Kidney glomerular epithelial cell (primary cell): ENCODE data around the gene PIK3C2G.
A peak's percentile ranks its signal among the peaks of the same experiment; 100 is the strongest.

Experiments
- DNase-seq: peaks from one replicate; lab custom pipeline; 2025; lab: John Stamatoyannopoulos, UW

Gene PIK3C2G

DNA sequence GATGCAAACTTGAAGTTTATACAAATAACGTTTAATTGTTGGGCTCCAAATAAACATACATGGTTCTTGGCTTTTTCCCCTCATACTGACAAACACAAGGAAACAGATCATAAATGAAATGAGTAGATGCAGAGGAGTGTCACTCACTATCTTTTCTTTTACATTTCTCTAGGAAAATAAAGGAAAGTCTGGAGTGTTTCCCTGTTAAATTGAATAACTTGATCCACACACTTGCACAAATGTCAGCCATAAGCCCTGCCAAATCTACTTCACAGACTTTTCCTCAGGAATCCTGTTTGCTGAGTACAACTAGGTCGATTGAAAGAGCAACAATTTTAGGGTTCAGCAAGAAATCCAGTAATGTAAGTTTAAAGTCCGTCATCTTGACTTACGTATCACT, 301.2 kb downstream of the PIK3C2G start:
- no peak for DNase-seq

DNA sequence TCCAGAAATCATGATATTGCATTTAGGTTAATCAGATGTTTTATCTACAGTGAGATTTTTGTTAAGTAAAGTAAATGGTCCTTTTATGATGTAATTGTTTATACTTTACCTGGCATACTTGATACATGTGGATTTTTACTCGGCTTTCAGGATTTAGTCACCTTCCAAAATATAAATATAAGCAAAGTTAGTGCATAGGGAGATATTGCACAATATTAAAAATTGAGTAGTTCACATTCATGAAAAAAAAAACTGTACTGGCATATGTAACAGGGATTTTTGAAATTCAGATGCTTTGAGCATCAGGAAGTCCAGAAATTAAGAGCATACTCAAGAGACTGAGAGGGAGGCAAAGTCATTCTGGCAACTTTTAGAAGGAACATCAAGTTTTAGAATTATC, 303.0 kb downstream of the PIK3C2G start:
- DNase-seq = no peak

DNA sequence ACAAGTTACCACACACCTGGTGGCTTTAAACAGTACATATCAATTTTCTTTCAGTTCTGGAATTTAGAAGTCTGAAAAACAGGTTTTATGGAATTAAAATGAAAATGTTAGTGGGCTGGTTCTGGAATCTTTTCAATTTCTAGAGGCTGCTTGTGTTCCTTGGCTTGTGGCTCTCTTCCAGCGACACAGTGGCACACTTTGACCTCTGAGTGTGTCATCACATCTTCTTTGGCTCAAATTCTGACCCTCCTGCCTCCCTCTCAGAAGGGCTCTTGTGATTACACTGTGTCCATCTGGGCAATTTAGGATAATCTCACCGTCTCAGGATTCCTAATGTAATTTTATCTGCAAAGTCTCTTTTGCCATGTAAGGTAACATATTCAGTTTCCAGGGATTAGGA, 306.5 kb downstream of the PIK3C2G start:
- no peak for DNase-seq

DNA sequence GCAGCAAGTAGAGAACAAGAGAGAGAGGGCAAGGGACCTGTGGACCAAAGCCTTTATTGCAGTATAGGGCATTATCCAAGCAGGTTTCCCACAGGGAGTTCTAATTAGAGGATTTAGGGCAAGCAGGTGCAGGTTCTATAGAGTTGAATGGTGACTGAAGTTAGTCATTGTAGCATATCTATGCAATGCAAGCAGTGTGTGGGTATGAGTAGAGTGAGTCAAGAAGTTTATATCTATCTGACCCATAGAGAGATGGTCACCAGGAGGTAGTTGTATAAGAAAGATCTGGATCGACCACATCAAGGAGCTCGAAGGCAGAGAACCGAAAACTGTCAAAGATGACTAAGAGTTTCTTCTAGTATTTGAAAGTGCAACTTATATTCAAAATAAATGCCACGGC, 309.2 kb downstream of the PIK3C2G start:
- DNase-seq = no peak

DNA sequence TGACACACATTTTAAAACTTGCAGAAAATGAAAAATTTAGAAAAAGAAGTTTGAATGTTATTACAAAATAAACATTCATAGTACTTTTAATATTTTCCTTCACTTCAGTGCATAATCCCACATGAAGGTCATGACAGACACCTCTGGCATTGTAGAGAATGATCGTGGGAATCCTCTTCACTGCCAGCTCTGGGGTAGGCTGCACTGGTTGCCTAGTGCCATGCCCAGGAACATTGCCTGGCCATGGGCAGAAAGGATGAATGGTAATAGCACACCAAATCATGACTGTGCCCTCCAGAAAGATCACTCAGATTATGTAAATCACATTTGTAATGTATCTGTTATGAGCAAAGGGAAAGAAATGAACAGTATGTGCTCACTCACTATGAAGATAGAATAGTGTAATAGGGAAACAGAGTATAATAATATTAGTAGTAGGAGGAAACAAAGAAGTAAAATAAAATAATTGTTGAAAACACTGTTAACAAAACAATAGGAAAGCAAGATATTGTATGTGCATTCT, 314.8 kb downstream of the PIK3C2G start:
- DNase-seq = no peak

DNA sequence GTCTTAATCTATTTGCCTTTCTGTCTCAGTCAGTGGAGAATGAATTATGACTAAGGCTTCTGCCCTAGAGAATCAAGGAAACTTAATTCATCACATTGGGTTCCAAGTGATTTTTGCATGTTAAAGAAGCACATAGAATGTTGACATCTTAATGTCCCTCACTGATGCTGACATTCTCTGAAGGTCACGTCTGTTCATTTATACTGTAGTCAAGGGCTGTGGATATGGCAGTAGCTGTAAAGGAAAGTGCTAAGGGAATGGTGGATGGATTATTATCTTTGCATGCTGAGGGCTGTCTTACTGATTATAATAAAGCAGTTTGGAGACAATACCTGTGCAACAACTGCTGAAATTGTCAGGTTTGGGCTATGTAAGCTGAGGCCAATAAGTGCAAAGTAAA, 315.3 kb downstream of the PIK3C2G start:
- no peak for DNase-seq

DNA sequence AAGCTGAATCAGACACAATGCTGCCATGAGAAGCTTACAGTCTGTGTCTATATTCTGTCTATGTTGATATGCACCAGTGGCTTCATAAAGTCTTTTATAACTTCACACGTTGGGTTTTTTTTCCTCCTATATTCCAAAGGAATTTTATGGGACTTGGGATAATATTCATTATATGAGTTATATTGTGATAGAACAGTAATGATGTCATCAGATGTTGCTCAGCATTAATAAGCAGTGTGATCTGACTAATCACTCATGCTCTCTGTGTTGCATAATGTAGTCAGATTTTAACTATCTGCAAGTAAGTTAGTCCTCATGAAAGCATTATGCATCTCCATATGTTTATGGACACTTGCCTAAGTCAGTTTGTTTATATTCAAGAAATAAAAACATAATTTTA, 316.9 kb downstream of the PIK3C2G start:
- DNase-seq = no peak

DNA sequence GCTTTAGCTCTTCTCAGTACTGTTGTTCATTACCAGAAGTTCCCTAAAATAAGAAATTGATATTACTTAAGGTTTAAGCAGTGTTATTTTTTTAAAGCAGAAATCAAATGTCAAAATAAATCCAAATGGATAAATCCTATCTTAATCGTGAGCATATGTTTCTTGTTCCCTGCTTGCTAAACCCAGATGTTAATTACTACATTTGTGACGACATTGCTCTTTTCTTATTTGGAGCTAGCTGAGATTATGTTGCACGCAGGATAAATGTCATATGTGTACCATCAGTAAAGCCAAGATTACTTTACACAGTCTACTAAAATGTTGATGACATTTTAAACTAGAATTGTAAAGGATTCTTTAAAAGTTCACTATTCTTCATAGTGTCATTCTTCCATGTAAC, 319.0 kb downstream of the PIK3C2G start:
- no peak for DNase-seq

DNA sequence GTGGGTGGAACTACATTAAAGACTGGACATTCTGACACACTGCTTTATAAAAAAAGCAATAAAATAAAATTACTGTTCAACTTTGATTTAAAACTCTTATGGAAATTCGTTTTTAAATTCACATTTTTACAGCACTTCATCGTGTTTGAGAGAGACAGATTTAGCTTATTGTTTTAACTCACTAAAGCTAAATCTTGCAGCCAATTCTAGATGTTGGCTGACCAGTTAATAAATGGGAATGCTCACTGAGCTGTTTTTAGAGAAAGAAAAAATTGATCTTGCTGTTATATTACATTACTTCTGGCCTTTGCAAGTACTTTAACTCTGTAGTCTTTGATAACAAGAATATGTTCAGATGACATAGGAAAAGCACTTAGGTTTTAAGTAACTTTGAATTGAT, 319.4 kb downstream of the PIK3C2G start:
- DNase-seq = no peak

DNA sequence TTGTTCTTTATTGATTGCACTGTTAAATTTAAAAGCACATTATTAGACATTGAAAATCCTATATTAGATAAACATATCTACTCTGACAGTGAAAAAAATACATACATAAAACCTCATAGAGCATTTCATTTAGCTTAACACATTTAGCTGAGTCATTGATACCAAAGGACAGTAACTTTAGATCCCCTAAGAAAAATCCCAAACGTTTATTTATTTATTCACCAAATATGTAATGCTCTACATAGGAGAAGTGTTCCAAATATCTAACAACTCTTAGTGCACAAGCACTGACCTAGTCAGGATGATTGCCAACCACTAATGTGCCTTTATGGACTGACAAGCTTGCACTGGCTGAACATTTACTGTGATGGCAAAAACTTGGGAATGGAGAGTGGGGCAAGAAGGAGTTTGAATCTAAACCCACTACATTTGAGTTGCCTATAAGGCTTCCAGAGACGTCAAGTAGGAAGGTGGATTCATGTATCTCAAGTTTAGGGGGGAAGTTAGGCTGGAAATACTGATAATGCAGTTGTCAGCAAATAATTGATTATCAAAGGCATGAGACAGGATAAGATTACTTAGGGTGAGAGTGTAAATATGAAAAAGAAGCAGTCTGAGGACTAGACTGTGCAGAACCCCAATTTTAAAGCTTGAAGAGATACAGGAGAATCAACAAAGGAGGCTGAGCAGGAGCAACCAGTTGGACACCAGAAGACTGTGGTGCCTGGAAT, 320.1 kb downstream of the PIK3C2G start:
- DNase-seq = no peak

DNA sequence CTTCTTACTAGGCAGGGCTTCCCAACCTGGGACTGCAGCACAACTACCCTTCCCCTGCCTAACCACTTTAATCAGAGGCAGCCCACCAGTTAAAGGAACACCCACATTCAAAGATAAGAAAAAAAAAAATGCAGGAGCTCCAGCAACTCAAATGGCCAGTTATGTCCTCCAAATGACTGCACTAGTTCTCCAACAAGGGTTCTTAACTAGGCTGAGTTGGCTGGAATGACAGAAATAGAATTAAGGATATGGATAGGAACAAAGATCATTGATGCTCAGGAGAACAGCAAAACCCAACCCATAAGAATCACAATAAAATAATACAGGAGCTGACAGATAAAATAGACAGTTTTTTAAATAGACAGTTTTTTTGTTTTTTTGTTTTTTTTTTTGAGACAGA, 322.3 kb downstream of the PIK3C2G start:
- no peak for DNase-seq

DNA sequence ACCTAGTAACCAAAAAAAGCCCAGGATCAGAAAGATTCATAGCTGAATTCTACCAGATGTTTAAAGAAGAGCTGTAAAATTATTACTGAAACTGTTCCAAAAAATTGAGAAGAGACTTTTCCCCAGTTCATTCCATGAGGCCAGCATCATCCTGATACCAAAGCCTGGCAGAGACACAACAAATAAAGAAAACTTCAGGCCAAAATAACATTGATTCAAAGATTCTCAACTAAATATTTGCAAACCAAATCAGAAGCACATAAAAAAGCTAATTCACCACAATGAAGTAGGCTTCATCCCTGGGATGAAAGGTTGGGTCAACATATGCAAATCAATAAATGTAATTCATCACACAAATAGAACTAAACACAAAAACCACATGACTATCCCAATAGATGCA, 325.3 kb downstream of the PIK3C2G start:
- no peak for DNase-seq

DNA sequence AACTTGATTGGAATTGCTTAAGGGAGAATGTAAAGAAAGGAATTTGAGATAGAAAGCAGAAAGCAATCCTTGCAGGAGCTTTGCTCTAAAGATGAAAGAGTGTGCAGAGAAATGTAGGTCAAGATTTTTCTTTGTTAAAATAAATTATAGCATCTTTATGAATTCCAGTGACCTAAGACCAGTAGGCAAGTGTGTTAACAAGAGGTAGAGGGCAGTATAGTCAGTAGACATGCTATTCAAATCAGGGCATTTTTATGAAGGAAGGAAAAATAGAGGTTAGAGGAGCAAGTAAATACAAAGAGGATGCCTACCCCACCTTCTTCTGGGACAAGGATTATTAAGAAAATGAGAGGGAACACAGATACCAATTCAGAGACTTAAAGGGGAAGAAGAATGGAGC, 328.0 kb downstream of the PIK3C2G start:
- no peak for DNase-seq

DNA sequence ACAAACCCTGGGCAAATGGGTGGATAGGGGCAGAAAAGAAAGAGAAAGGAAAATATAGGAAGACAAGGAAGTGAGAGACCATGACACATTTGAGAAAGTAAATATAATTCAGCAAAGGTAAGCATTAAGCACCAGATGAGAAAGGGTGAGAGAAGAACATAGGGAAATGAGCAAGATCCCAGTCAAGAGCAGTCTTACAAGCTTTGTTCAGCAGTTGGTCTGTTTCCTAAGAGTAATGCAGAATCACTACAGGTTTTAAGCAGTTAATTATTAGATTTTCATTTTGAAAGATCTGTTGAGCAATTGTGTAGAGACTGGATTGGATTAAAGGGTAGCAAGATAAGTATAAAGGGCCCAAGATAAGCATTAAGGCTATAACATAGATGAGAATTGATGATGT, 330.2 kb downstream of the PIK3C2G start:
- no peak for DNase-seq

DNA sequence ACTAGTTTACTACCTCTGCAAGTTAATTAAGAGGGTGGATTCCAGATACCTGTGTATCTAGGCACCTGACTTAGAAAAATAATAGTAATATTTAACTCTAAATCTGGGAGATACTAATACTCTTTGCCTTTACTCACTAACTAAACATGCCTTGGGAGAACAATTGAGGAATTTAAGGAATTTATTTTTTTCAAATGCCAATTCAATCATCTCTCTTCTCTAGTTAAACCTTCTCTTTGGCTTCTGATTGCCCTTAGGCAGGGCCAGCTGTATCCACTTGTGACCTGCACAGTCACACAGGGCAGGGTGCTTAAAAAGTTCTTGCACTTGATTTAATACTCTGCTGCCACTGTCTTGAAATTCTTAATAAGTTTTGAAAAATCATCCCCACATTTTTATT, 334.1 kb downstream of the PIK3C2G start:
- peak; percentile 79 for DNase-seq

DNA sequence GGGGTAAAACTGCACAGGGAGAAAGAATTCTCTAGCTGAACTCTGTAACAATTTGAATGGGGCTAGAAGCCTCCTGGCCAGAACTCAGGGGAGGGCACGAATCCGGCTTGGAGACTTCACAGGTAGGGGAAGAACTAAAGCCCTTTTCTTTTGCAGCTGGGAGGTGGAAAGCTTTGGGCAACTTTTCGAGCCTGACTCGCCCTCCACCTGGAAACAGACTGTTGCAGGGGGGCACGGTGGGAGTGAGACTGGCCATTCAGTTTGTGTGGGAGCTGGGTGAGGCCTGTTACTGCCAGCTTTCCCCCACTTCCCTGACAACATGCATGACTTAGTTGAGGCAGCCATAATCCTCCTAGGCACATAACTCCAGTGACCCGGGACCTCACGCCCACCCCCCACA, 340.6 kb downstream of the PIK3C2G start:
- no peak for DNase-seq

DNA sequence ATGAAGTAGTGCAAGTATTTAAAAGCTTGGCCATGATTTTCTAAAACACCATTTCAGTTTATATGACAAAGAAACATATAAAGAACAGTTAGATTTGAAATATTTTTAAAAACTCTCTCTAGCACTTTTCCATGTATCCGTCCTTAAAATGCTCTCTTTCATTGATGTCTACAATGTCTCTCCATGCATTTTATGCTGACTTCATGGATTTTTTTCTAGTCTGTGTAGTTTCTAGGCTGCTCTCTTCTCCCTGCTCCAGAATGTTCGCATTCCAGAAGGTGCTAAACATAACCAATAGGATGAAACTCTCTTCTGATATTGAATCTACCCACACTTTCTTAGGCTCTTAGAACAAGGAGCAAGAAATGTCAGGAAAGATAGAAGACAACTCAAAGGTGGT, 351.7 kb downstream of the PIK3C2G start:
- no peak for DNase-seq

DNA sequence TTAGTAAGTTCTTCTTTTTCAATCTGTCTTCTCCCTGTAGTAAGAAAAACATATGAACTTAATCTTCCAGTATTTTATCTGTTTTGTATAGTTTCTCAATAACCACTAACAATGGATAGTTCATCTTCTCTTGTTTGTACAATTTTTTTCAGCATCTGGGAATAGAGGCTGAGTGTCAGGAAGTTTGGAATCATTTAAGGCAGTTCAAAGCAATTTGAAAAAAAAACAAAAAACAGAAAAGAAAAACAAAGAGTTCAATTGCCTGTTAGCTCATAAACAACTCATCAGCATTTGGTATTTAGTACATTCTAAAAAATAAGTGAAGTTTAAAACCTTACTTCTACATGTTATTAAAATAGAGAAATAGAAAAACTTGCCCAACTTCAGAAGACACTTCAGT, 359.7 kb downstream of the PIK3C2G start:
- DNase-seq = no peak

DNA sequence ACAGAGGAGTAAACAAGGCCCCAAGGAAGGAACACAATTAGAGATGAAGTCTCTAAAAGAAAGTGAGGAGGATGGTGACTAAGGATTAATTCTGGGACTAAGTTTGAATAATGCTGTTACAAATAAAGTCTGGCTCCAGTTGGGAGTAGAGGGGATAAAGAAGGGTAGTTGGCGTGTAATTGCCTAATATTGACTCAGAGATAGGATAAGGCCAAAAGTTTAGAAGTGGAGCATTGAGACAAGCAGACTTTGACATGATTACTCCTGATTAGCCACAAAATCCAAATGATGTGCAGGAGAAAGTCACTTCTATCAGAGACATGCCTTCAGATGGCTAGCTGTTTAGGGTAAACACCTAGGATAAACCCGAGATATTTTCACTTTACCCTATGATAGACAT, 368.1 kb downstream of the PIK3C2G start:
- DNase-seq = no peak

DNA sequence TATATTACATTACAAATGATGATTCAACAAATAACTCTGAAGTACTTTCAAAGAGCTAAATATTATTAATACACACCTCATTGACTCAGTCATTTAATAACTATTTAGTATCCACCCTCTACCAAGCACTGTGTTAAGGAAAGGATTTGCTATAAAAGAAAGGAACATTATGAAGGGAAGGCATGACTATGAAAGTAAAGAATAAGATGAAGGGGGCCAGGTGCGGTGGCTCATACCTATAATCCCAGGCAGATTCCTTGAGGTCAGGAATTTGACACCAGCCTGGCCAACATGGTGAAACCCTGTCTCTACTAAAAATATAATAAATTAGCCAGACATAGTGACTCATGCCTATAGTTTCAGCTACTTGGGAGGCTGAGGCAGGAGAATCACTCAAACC, 368.6 kb downstream of the PIK3C2G start:
- DNase-seq = peak; percentile 23

DNA sequence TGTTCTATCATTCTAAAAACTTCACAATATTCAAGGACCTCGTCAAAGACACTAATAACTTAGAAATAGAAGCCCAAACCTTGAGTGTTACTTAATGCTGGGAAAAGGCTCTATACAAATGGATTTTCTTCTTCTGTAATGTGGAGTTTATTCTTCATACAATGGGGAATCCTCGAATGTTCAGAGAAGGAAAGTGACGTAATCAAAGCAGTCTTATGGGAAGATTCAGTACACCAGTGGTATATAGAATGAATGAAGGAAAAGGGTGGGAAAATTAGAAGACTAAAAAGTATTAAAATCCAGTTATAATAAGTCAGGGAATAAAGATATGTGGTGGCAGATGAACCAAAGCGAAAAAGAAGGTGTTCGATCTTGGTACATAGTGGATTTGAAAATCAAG, 370.0 kb downstream of the PIK3C2G start:
- no peak for DNase-seq

DNA sequence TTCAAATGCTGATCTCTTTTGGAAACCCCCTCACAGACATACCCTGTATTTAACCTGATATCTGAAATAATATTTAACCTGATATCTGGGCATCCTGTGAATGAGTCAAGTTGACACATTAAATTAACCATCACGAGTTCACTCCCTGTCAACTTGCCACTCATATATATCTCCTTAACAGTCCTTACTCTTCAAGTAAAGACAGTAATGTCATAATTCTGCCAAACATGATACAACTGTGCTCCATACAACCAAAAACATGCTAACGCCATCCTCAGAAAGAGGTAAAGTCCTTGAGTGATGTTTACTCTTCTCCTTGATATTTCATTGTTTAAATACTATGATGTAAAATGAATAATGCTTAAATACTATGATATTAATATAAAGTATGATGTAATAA, 371.5 kb downstream of the PIK3C2G start:
- DNase-seq = no peak

DNA sequence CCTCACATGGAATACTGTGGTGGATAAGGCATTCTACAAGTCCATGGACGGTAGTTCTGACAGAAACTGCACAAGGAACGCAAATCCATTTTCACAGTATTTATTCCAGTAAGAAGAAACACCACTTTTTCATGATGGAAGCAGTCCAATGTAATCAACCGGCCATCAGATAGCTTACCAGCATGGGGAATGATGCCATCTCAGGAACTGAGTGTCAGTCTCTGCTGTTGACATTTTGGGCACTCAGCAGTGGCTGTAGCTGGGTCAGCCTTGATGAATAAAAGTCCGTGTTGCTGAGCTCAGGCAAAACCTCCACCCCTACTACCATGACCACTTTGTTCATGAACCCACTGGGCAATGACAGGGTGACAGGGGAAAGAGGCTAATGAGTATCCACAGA, 373.1 kb downstream of the PIK3C2G start:
- no peak for DNase-seq

DNA sequence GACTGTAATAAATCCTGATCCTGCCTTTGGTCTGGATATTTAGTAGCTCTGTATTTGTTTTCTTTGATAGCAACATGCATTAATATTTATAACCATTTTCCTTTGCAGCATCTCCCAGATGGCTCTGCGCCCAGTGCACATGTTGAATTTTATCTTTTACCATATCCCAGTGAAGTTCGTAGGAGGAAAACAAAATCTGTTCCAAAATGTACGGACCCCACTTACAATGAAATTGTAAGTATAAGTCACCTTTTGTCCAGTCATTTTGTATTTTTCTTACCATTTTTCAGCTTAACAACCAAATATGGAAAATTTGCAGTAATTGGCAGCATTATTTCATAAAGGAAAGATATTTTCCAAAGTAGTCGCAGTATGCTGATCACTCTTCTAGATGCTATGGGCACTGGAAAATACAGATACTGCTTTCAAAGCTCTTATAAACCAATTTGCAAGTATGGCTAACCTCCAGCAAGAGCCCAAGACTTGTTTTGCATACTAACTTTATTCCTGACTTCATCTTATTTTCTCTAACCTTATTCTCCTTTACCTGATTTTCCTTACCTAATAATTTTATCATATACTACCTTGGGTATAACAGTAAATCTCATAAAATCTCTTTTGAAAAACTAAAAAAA, 379.1 kb downstream of the PIK3C2G start:
- no peak for DNase-seq
